Measurements from ENCODE around the gene ATRNL1.

- TF ChIP-seq EP300 (IDR thresholded peaks at IDR 0.05; ENCODE audit: borderline replicate concordance in 1 of 2, low read depth in 2 of 2, low read length in 2 of 2) (no peak), JUND (IDR thresholded peaks at IDR 0.05; ENCODE audit: low read length) (no peak), GTF2F1 (IDR thresholded peaks at IDR 0.05; ENCODE audit: borderline replicate concordance, low read depth, low read length) (no peak), SIX5 (IDR thresholded peaks at IDR 0.05; ENCODE audit: low read depth, low read length) (no peak), SRF (IDR thresholded peaks at IDR 0.05; ENCODE audit: low read depth, low read length) (no peak), TEAD4 (IDR thresholded peaks at IDR 0.05; ENCODE audit: low read depth, low read length) (no peak)
- TF ChIP-seq, protein P1, sequence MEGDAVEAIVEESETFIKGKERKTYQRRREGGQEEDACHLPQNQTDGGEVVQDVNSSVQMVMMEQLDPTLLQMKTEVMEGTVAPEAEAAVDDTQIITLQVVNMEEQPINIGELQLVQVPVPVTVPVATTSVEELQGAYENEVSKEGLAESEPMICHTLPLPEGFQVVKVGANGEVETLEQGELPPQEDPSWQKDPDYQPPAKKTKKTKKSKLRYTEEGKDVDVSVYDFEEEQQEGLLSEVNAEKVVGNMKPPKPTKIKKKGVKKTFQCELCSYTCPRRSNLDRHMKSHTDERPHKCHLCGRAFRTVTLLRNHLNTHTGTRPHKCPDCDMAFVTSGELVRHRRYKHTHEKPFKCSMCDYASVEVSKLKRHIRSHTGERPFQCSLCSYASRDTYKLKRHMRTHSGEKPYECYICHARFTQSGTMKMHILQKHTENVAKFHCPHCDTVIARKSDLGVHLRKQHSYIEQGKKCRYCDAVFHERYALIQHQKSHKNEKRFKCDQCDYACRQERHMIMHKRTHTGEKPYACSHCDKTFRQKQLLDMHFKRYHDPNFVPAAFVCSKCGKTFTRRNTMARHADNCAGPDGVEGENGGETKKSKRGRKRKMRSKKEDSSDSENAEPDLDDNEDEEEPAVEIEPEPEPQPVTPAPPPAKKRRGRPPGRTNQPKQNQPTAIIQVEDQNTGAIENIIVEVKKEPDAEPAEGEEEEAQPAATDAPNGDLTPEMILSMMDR (IDR thresholded peaks at IDR 0.05; ENCODE audit: control extremely low read depth in 1 of 3, insufficient read depth in 1 of 3, low read depth in 1 of 3, low read length in 3 of 3): no peak
Measured at GRCh38 chr10:115979576-115979975, 886.4 kb downstream of the ATRNL1 start.

Measured in H1 (cell line).